HuH-7.5 (cell line): Measurements from ENCODE around the gene TACC2.
A peak's percentile ranks its signal among the peaks of the same experiment; 100 is the strongest.

Experiments used
- DNase-seq: peaks from one replicate; pipeline ENCODE4 v3.0.0; 2011; ENCODE audit warnings: low spot score

The TACC2 gene

DNA sequence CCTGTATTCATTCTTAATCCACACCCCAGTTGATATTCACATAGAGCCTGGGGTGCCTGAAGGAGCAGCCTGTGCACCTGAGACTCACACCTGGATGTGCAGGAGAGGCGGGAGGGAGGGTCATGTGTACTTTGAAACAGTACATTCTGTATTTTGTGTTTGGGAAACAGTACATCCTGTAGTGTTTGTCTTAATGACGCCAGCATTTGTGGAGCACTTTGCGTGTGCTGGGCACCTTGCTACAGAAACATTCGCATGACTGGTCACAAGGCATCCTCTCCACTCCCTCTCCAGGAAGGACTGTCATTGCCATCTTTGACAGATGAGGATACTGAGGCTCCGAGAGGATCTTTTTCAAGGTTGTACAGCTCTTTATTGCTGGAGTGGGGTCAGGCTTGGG lies 132.1 kb downstream of the TACC2 start:
- DNase-seq: no peak

- no peak for DNase-seq
Measured at GRCh38 chr10:122122493-122122892, 133.5 kb downstream of the TACC2 start.

DNA sequence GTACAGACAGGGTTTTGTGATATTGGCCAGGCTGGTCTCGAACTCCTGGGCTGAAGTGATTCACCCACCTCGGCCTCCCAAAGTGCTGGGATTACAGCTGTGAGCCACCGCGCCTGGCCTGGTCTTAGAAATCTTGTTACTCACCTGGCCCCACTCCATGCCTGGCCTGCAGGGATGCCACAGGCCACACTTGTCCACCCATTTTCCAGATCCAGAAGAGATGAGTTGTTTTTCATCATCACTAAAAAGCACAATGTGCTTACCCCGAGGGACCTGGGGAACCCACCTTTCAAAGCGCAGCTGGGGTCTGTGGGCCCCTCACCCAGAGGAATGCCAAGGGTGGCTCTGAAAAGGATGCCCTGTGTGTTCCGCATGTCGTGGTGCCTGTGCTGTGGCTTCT lies 134.2 kb downstream of the TACC2 start:
- no peak for DNase-seq

DNA sequence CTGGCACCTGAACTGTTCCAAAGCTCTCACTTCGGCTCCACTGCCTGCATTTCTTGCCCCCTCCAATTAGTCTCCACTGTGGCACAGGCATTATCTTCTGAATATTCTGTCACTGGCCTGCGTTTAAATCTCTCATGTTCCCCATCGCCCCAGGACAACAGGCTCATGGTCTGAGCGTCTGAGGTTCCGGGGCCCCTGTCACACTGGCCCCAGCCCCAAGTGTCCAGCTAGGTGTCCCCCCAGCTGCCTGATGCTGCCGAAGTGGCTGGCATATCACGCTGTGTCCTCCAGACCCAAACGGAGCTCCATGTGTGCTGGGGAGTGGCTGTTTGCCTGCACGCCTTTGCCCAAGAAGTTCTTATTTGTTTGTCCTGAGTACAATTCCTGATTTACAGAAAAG lies 135.4 kb downstream of the TACC2 start:
- DNase-seq: no peak

- no peak for DNase-seq
Measured at GRCh38 chr10:122124808-122125207, 135.8 kb downstream of the TACC2 start.

DNA sequence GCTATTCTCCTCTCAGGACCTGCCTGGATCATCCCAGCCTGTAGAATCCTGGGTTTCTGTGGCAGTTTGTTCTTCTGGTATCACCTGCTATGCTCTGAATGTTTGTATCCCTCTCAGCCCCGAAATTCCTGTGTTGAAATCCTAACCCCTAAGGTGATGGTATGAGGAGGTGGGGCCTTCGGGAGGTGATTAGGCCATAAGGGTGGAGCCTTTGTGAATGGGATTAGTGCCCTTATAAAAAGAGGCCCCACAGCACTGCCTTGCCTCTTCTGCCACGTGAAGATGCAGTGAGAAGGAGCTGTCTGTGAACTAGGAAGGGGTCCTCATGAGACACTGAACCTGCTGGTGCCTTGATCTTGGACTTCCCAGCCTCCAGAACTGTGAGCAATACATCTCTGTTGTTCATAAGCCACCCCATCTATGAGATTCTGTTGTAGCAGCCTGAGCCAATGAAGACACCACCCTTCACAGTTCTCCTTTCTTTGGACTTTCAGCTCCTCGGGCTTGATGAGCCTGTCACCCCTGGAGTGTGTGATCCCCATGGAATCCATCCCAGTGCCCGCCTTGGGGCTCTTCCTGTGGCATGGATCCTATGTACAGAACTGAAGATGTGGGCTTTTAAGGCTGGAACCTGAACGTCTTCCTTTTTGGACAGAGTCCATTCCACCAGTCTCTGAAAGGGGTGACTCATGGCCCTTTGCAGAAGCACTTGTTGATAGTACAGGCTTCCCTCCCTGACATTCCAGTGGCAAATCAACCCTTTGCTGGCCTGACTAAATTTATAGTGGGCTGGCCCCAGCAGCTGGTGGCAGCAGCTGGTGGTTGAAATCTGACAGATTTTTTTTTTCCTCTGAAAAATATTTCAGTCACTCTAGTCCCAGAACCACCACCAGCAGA lies 138.0 kb downstream of the TACC2 start:
- no peak for DNase-seq

DNA sequence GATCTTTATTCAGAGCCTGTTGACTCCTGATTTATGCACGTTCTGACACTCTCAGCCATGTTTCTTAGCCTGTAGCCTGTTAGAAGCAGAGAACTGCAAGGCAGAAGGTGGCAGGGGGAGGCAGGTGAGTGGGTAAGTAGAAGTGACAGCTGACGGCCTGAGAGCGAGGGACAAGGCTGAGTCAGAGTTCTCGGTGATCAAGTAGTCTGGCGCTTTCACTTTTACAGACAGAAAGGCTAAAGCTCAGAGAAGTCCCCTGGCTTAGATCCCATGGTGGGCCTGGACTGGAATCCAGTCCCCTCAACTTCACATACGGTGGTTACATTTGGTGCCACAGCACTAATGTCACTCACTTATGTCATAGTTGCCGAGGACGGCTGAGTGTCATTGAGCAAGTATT lies 139.0 kb downstream of the TACC2 start:
- no peak for DNase-seq

- no peak for DNase-seq
Measured at GRCh38 chr10:122128357-122128756, 139.4 kb downstream of the TACC2 start.

DNA sequence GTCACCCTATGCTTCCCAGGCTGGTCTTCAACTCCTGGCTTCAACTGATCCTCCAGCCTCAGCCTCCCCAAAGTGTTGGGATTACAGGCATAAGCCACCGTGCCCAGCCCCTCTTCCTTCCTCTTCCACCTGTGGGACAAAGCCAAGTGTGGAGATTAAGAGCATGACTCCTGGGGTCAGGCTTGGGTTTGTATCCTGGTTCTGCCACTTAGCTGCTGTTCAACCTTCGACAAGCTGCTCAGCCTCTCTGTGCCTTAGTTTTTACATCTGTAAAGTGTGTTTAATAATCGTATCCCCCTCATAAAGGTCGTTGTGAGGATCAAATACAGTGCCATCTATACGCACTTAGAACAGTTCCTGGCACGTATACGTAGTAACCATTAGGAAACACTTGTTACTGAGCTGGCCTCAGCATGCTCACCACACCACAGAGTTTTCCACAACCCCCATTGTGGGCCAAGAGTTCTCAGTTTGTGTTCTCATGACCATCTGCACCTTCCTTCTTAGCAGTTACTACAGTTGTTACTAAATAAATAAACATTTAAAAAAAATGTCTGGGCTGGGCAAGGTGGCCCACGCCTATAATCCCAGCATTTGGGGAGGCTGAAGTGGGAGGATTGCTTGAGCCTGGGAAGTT lies 141.6 kb downstream of the TACC2 start:
- DNase-seq: no peak

GRCh38 chr10:122132331-122132755 lies 143.4 kb downstream of the TACC2 start:
- no peak for DNase-seq

DNA sequence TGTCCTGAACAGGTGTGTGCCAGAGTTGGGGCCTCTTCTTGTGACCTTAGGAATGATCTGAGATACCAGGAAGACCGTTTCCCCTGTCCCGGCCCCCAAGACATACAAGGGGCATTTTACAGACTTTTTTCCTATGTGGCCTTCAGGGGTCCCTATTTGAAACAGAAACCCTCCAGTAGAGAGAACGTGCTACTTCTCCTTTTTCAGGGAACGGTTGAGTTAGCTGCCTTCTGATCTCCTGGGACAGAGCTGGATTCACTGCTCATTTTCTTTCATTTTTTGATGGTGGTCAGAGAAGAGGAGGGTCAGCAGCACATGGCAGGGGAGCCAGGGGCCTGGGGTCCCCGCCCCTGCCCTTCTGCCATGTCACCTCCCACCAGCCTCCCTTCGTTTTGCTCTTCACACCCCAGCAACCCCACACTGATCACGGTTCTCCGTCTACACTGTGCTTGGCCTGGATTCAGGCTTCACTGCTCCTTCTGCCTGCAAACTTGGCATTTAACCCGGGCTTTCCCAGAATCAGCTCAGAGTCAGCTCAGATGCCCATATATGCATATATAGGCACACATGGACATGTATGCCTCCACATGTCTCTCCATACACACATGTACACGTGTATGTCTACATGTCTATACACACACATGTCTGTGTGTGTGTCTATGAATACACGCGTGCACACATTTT lies 144.1 kb downstream of the TACC2 start:
- DNase-seq: no peak

- no peak for DNase-seq
Measured at GRCh38 chr10:122135251-122136025, 146.5 kb downstream of the TACC2 start.

DNA sequence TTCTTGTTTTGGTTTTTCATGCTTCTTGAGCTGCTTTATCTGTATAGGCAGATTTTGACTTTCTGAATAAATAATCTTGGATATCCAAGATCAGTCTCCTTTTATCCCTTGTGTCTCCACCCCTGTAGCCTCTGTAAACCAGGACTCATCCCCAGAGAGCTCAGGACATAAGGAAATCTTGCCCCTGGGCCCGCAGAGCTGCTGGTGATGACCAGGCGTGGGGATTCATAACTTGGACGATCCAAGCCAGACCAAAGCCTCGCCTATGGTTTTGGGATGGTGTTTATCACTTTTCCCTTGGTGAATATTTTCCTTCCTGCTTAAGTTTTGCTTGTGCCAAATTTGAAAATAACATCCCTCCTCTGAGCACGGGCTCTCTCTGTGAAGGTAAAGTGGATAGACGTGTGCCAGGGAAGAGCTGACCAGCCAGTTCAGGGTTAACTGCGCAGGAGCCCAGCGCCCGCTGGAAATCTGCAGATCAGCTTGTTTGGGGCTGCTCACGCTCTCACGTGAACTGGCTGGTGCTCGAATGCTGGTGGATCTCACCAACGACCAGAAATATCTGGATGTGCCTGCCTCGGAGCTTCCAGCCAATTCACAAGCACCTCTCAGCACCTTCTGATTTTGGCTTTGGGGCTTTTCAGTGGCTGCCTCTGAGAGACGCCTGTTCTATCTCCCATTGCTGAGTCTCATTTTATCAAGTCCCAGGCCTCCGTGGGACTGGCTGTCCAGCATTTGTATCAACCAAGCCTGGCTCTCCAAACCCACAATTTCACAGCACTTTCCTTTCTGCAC lies 150.1 kb downstream of the TACC2 start:
- DNase-seq: no peak

GRCh38 chr10:122139627-122140170 lies 150.7 kb downstream of the TACC2 start:
- no peak for DNase-seq

DNA sequence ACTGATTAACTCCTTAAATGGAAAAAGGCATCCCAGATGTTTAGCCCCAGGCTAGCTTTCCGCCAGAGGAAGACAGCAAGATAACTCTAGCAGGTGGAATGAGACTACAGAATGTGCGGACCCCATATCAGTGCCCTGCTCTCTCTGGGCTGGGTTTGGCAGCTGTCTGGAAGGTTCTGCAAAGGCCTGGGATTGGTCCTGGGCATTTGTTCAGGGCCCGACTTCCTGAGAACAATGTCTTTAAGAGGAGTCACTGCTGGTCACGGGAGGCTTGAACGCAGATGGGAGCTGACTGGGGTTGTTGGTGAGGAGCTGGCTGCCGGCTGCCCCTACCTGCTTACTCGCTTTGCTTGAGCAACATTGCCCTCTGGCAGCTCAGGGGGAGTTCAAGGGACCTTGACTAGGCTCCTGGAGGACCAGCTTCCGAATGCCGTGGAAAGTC lies 151.5 kb downstream of the TACC2 start:
- no peak for DNase-seq

- DNase-seq: no peak
Measured at GRCh38 chr10:122140941-122141623, 152.1 kb downstream of the TACC2 start.

DNA sequence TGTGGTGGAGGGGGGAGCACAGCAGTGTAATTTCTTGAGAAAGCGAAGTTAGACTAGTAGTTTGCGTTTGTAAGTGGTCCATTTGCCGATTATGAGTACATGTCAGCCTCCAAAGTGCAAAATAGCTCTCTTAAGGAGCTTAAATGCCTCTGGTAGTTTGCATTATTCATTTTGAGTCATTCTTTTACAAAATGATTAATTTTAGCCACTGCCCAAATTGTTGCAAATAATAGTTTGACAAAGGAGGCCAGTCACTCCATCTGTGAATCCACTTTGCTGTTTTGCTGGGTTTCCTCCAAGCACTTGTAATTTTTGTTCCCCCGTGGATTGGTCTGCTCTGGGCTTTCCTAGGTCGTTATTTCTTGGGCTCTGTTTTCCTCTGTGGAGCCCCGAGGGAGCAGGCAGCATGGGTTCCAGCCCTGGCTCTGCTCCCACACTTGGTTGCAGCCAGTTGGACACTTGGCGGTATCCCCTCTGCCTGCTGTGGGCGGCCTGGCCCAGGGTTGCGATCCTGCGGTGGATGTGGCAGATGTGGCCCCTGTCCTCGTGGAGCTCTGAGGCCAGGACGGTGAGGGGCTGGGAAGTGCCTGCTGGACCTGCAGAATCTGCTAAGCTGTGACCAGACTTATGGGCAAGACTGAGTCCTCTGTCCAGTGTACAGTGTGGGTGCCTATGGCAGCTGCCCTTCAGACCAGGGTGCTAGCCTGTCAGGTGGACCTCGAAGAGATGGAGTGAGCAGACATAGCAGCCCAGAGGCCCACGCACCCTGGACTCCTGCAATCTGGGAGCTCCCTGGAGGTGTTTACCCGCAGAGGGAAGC lies 153.1 kb downstream of the TACC2 start:
- no peak for DNase-seq

- DNase-seq: peak; percentile 68
Measured at GRCh38 chr10:122142641-122143237, 153.8 kb downstream of the TACC2 start.

DNA sequence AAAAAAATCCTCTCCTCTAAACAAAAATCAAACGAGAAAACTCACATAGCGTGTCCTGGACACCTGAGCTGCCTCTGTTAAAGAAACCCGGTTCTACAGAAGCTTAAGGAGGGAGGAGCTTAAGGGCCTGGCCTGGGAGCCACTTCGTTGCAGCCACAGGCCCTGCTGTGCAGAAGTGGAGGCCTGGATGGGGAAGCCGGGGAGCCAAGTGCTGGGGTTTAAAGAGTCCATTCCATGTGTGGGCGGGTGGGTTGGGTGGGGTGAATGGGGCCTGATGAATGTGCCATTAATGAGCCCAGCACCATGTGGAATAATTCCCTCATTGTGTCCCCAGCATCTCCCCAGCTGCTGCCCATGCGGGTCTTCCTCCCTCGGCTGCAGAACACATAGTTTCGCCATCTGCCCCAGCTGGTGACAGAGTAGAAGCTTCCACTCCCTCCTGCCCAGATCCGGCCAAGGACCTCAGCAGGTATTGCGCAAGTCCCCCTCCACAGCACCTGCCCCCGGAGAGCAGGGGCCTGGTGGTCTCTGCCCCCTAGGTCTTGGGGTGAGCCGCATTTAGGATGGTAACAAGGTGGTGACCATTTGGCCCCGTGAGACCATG lies 154.4 kb downstream of the TACC2 start:
- DNase-seq: no peak
